Measurements from ENCODE around the gene KRTAP4-11.
"Not testable (repeated sequence)": the region's sequence is repeated elsewhere in the genome, so short reads cannot be mapped to it uniquely, and the experiment has no call there.

Gene KRTAP4-11

GRCh38 chr17:41103896-41104295, 14.3 kb downstream of the KRTAP4-11 start:
- Histone ChIP-seq H3K27me3 (ENCODE audit: control insufficient read depth in 3 of 3, insufficient read depth in 3 of 3, low read depth in 1 of 3, low read length in 3 of 3) (no peaks in the 10 kb centered on the region), H3K9ac (ENCODE audit: low read depth, low read length, poor library complexity) (no peak overlapping the region), H4K91ac (ENCODE audit: low read depth, low read length, poor library complexity) (no peak overlapping the region), H2BK5ac (ENCODE audit: low read length) (no peak overlapping the region), H2AK5ac (ENCODE audit: low read depth, low read length) (no peak overlapping the region), H2BK12ac (ENCODE audit: low read length) (no peak overlapping the region), H3K14ac (ENCODE audit: low read length) (no peak overlapping the region), H3K4me3 (ENCODE audit: low read length in 2 of 2) (no peak overlapping the region), H3K27ac (replicated peaks; ENCODE audit: low read length) (no peak overlapping the region), H4K8ac (ENCODE audit: low read depth, low read length) (no peak overlapping the region), H3K4ac (ENCODE audit: low read length) (no peak overlapping the region), H3K4me2 (ENCODE audit: insufficient read depth, low read length, poor library complexity, severe bottlenecking) (no peak overlapping the region), H3K23ac (ENCODE audit: low read depth, low read length, poor library complexity) (no peak overlapping the region), H3K79me1 (ENCODE audit: low read depth, low read length) (no peaks in the 10 kb centered on the region), H2BK120ac (ENCODE audit: low read depth, low read length) (no peak overlapping the region), H3K9me3 (replicated peaks in 1 of 2; ENCODE audit: control insufficient read depth in 2 of 2, insufficient read depth in 1 of 2, low read depth in 1 of 2, low read length in 2 of 2) (no peaks in the 10 kb centered on the region), H2BK15ac (ENCODE audit: low read length) (no peak overlapping the region), H2AFZ (ENCODE audit: low read length) (no peak overlapping the region), H3K18ac (ENCODE audit: low read length) (no peak overlapping the region), H3K4me1 (ENCODE audit: control insufficient read depth in 2 of 2, insufficient read depth in 1 of 2, low read depth in 1 of 2, low read length in 2 of 2) (peaks cover 0 to 2% of the 10 kb centered on the region in 2 donors), H3K36me3 (replicated peaks in 1 of 2; ENCODE audit: control insufficient read depth in 2 of 2, insufficient read depth in 2 of 2, low read length in 2 of 2) (no peaks in the 10 kb centered on the region)
- DNase-seq (ENCODE audit: low spot score): no peak
- WGBS, 2 donors (ENCODE audit: extremely low coverage in 2 of 2, insufficient read length in 2 of 2, insufficient replicate concordance in 1 of 2): no CpG with 5 or more reads among the region's 1 CpG

- Histone ChIP-seq H3K4me2 (ENCODE audit: insufficient read depth, low read length, poor library complexity, severe bottlenecking) (no peak within 1 kb of the TSS), H2BK12ac (ENCODE audit: low read length) (peak within 1 kb of the TSS; percentile 58), H2BK5ac (ENCODE audit: low read length) (no peak within 1 kb of the TSS), H3K9ac (ENCODE audit: low read depth, low read length, poor library complexity) (peak within 1 kb of the TSS; percentile 60), H3K36me3 (replicated peaks in 1 of 2; ENCODE audit: control insufficient read depth in 2 of 2, insufficient read depth in 2 of 2, low read length in 2 of 2) (no peaks in the 10 kb centered on the region), H3K79me1 (ENCODE audit: low read depth, low read length) (no peaks in the 10 kb centered on the region), H3K9me3 (replicated peaks in 1 of 2; ENCODE audit: control insufficient read depth in 2 of 2, insufficient read depth in 1 of 2, low read depth in 1 of 2, low read length in 2 of 2) (no peaks in the 10 kb centered on the region), H3K18ac (ENCODE audit: low read length) (peak within 1 kb of the TSS; percentile 85), H3K27me3 (ENCODE audit: control insufficient read depth in 3 of 3, insufficient read depth in 3 of 3, low read depth in 1 of 3, low read length in 3 of 3) (no peaks in the 10 kb centered on the region), H3K27ac (replicated peaks; ENCODE audit: low read length) (no peak within 1 kb of the TSS), H3K4ac (ENCODE audit: low read length) (no peak within 1 kb of the TSS), H3K4me1 (ENCODE audit: control insufficient read depth in 2 of 2, insufficient read depth in 1 of 2, low read depth in 1 of 2, low read length in 2 of 2) (peaks cover 0 to 2% of the 10 kb centered on the region in 2 donors), H4K91ac (ENCODE audit: low read depth, low read length, poor library complexity) (no peak within 1 kb of the TSS), H2AFZ (ENCODE audit: low read length) (no peak within 1 kb of the TSS), H3K14ac (ENCODE audit: low read length) (peak within 1 kb of the TSS; percentile 71), H2AK5ac (ENCODE audit: low read depth, low read length) (peak within 1 kb of the TSS; percentile 71), H2BK15ac (ENCODE audit: low read length) (peak within 1 kb of the TSS; percentile 38), H4K8ac (ENCODE audit: low read depth, low read length) (peak within 1 kb of the TSS; percentile 82), H3K4me3 (ENCODE audit: low read length in 2 of 2) (no peak within 1 kb of the TSS), H3K23ac (ENCODE audit: low read depth, low read length, poor library complexity) (peak within 1 kb of the TSS; percentile 68), H2BK120ac (ENCODE audit: low read depth, low read length) (no peak within 1 kb of the TSS)
- no peak for DNase-seq (ENCODE audit: low spot score)
- WGBS, 2 donors (ENCODE audit: extremely low coverage in 2 of 2, insufficient read length in 2 of 2, insufficient replicate concordance in 1 of 2): no CpG with 5 or more reads among the region's 10 CpGs
These were observed 16.4 kb downstream of the KRTAP4-11 start, which contains the start of gene KRTAP4-16 for GRCh38 chr17:41101586-41102259. Gene KRTAP4-16 (minus strand): TSS chr17:41102209. CDS start chr17:41102209, 0 bp downstream.

- H3K18ac ChIP-seq (ENCODE audit: low read length); H3K9me3 ChIP-seq (replicated peaks in 1 of 2; ENCODE audit: control insufficient read depth in 2 of 2, insufficient read depth in 1 of 2, low read depth in 1 of 2, low read length in 2 of 2); H2BK12ac ChIP-seq (ENCODE audit: low read length); H2AFZ ChIP-seq (ENCODE audit: low read length); H3K14ac ChIP-seq (ENCODE audit: low read length); H2AK5ac ChIP-seq (ENCODE audit: low read depth, low read length); H2BK15ac ChIP-seq (ENCODE audit: low read length); H4K91ac ChIP-seq (ENCODE audit: low read depth, low read length, poor library complexity); H3K27ac ChIP-seq (replicated peaks; ENCODE audit: low read length); H3K23ac ChIP-seq (ENCODE audit: low read depth, low read length, poor library complexity); H3K4me1 ChIP-seq (ENCODE audit: control insufficient read depth in 2 of 2, insufficient read depth in 1 of 2, low read depth in 1 of 2, low read length in 2 of 2); H3K79me1 ChIP-seq (ENCODE audit: low read depth, low read length); H2BK5ac ChIP-seq (ENCODE audit: low read length); H3K4me2 ChIP-seq (ENCODE audit: insufficient read depth, low read length, poor library complexity, severe bottlenecking); H2BK120ac ChIP-seq (ENCODE audit: low read depth, low read length); H3K27me3 ChIP-seq (ENCODE audit: control insufficient read depth in 3 of 3, insufficient read depth in 3 of 3, low read depth in 1 of 3, low read length in 3 of 3); H3K4ac ChIP-seq (ENCODE audit: low read length); H3K4me3 ChIP-seq (ENCODE audit: low read length in 2 of 2); DNase-seq (ENCODE audit: low spot score); H3K36me3 ChIP-seq (replicated peaks in 1 of 2; ENCODE audit: control insufficient read depth in 2 of 2, insufficient read depth in 2 of 2, low read length in 2 of 2); H3K9ac ChIP-seq (ENCODE audit: low read depth, low read length, poor library complexity); H4K8ac ChIP-seq (ENCODE audit: low read depth, low read length): not testable (repeated sequence)
- no CpG with 5 or more reads among the region's 7 CpGs for WGBS, 2 donors (ENCODE audit: extremely low coverage in 2 of 2, insufficient read length in 2 of 2, insufficient replicate concordance in 1 of 2)
These were observed 18.3 kb downstream of the KRTAP4-11 start for GRCh38 chr17:41099682-41100480.

DNA sequence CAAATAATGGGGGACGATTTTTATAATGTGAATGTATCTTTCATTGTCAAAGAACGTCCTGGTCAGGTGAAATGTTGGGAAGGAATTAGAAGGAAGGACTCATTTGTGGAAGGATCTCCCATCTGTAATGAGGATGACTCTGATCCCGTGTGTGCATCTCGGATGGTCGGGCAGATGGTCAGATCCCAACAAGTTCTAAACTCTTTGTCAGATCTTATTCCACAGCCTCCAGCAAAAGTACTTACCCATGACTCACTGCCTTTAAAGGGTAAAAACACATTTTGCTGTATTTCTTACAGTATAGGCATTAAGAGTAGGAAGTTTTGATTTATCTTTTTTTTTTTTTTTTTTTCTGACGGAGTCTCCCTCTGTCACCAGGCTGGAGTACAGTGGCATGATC, 19.7 kb downstream of the KRTAP4-11 start:
- Histone ChIP-seq H3K4me3 (ENCODE audit: low read length in 2 of 2) (no peak overlapping the region), H2BK12ac (ENCODE audit: low read length) (no peak overlapping the region), H4K8ac (ENCODE audit: low read depth, low read length) (no peak overlapping the region), H2AFZ (ENCODE audit: low read length) (no peak overlapping the region), H3K18ac (ENCODE audit: low read length) (no peak overlapping the region), H3K36me3 (replicated peaks in 1 of 2; ENCODE audit: control insufficient read depth in 2 of 2, insufficient read depth in 2 of 2, low read length in 2 of 2) (no peaks in the 10 kb centered on the region), H3K4ac (ENCODE audit: low read length) (no peak overlapping the region), H3K9me3 (replicated peaks in 1 of 2; ENCODE audit: control insufficient read depth in 2 of 2, insufficient read depth in 1 of 2, low read depth in 1 of 2, low read length in 2 of 2) (peaks cover 0 to 3% of the 10 kb centered on the region in 2 donors), H2AK5ac (ENCODE audit: low read depth, low read length) (no peak overlapping the region), H4K91ac (ENCODE audit: low read depth, low read length, poor library complexity) (no peak overlapping the region), H2BK15ac (ENCODE audit: low read length) (no peak overlapping the region), H3K23ac (ENCODE audit: low read depth, low read length, poor library complexity) (no peak overlapping the region), H3K27ac (replicated peaks; ENCODE audit: low read length) (no peak overlapping the region), H3K14ac (ENCODE audit: low read length) (no peak overlapping the region), H3K9ac (ENCODE audit: low read depth, low read length, poor library complexity) (no peak overlapping the region), H3K27me3 (ENCODE audit: control insufficient read depth in 3 of 3, insufficient read depth in 3 of 3, low read depth in 1 of 3, low read length in 3 of 3) (no peaks in the 10 kb centered on the region), H3K79me1 (ENCODE audit: low read depth, low read length) (no peaks in the 10 kb centered on the region), H3K4me1 (ENCODE audit: control insufficient read depth in 2 of 2, insufficient read depth in 1 of 2, low read depth in 1 of 2, low read length in 2 of 2) (peaks cover 0 to 2% of the 10 kb centered on the region in 2 donors), H2BK120ac (ENCODE audit: low read depth, low read length) (no peak overlapping the region), H3K4me2 (ENCODE audit: insufficient read depth, low read length, poor library complexity, severe bottlenecking) (no peak overlapping the region), H2BK5ac (ENCODE audit: low read length) (no peak overlapping the region)
- WGBS, 2 donors (ENCODE audit: extremely low coverage in 2 of 2, insufficient read length in 2 of 2, insufficient replicate concordance in 1 of 2): no CpG with 5 or more reads among the region's 6 CpGs
- DNase-seq (ENCODE audit: low spot score): no peak
